Fibroblast of lung (primary cell): ENCODE data around the gene ATXN2.

Experiments used
- CTCF ChIP-seq, 2 donors: IDR thresholded peaks in 1 of 2; conservative IDR thresholded peaks in 1 of 2; 1 replicate in 1 of 2; 2 replicates in 1 of 2; pipeline ENCODE4 v1.5.1; 2011 to 2012; ENCODE audit warnings: low read length in 2 of 2, control low read depth in 1 of 2, inconsistent platforms in 1 of 2, low read depth in 1 of 2, mild to moderate bottlenecking in 1 of 2
- EZH2 ChIP-seq: IDR thresholded peaks from 2 replicates; pipeline ENCODE4 v1.5.1; 2012; ENCODE audit warnings: low read length, control low read depth, mild to moderate bottlenecking; ENCODE audit errors: missing control alignments

GRCh38 chr12:111626230-111626629 is 27.1 kb upstream of the ATXN2 start:
- TF ChIP-seq CTCF (conservative IDR thresholded peaks at IDR 0.05 in 1 of 2, IDR thresholded peaks at IDR 0.05 in 1 of 2; ENCODE audit: low read depth in 1 of 2, low read length in 2 of 2) (no peak), EZH2 (no peak)
